ENCODE results near the gene CHN1.

Gene CHN1

GRCh38 chr2:175039031-175039430, 33.9 kb upstream of the CHN1 start:
- no peak overlapping the region for H2BK5ac ChIP-seq (ENCODE audit: low read length)
- no peak overlapping the region for H2BK15ac ChIP-seq (replicated peaks; ENCODE audit: low read depth)
- H3K4me2 ChIP-seq (ENCODE audit: low read length), result no peak overlapping the region
- H3K56ac ChIP-seq (ENCODE audit: low read length), result no peak overlapping the region
- H3K4me3 ChIP-seq (ENCODE audit: low read length), result no peak overlapping the region
- no peaks in the 10 kb centered on the region for H3K79me1 ChIP-seq (ENCODE audit: low read length)
- H4K5ac ChIP-seq (ENCODE audit: low read length), result no peak overlapping the region
- no peak overlapping the region for H3K4ac ChIP-seq (ENCODE audit: low read depth, low read length)
- no peaks in the 10 kb centered on the region for H3K27me3 ChIP-seq (ENCODE audit: insufficient read depth, low read length, poor library complexity)
- no peak overlapping the region for H2BK120ac ChIP-seq (ENCODE audit: low read depth, low read length)
- no peaks in the 10 kb centered on the region for H3K36me3 ChIP-seq (ENCODE audit: control insufficient read depth, insufficient read depth, low read length)
- H3K18ac ChIP-seq (ENCODE audit: low read length), result no peak overlapping the region
- DNase-seq, result no peak
- no peak overlapping the region for H4K8ac ChIP-seq (ENCODE audit: low read depth, low read length)
- no CpG with 5 or more reads among the region's 5 CpGs for WGBS (ENCODE audit: extremely low coverage, insufficient coverage, low lambda C conversion rate)
- no peak overlapping the region for H2AK5ac ChIP-seq (ENCODE audit: low read length)
- no peak overlapping the region for H3K9ac ChIP-seq (ENCODE audit: low read length)
- H3K27ac ChIP-seq (ENCODE audit: low read depth, low read length), result no peak overlapping the region
- H3K4me1 ChIP-seq (ENCODE audit: control insufficient read depth, low read depth, low read length), result no peaks in the 10 kb centered on the region
- no peak overlapping the region for H3K23ac ChIP-seq (ENCODE audit: low read length)
- no peaks in the 10 kb centered on the region for H3K79me2 ChIP-seq (ENCODE audit: control insufficient read depth, insufficient read depth, low read length)

GRCh38 chr2:175037941-175038340, 32.8 kb upstream of the CHN1 start:
- Histone ChIP-seq H3K4me2 (ENCODE audit: low read length) (no peak overlapping the region), H4K5ac (ENCODE audit: low read length) (no peak overlapping the region), H3K9ac (ENCODE audit: low read length) (no peak overlapping the region), H3K27me3 (ENCODE audit: insufficient read depth, low read length, poor library complexity) (no peaks in the 10 kb centered on the region), H3K79me1 (ENCODE audit: low read length) (no peaks in the 10 kb centered on the region), H3K4me3 (ENCODE audit: low read length) (no peak overlapping the region), H3K4me1 (ENCODE audit: control insufficient read depth, low read depth, low read length) (no peaks in the 10 kb centered on the region), H4K8ac (ENCODE audit: low read depth, low read length) (no peak overlapping the region), H2BK15ac (replicated peaks; ENCODE audit: low read depth) (no peak overlapping the region), H3K79me2 (ENCODE audit: control insufficient read depth, insufficient read depth, low read length) (no peaks in the 10 kb centered on the region), H2BK120ac (ENCODE audit: low read depth, low read length) (no peak overlapping the region), H3K36me3 (ENCODE audit: control insufficient read depth, insufficient read depth, low read length) (no peaks in the 10 kb centered on the region), H3K4ac (ENCODE audit: low read depth, low read length) (no peak overlapping the region), H3K56ac (ENCODE audit: low read length) (no peak overlapping the region), H2AK5ac (ENCODE audit: low read length) (no peak overlapping the region), H3K18ac (ENCODE audit: low read length) (peak overlapping the region; percentile 28), H3K23ac (ENCODE audit: low read length) (no peak overlapping the region), H3K27ac (ENCODE audit: low read depth, low read length) (no peak overlapping the region), H2BK5ac (ENCODE audit: low read length) (no peak overlapping the region)
- no peak for DNase-seq
- no CpG with 5 or more reads among the region's 2 CpGs for WGBS (ENCODE audit: extremely low coverage, insufficient coverage, low lambda C conversion rate)

GRCh38 chr2:175036582-175037018, 31.4 kb upstream of the CHN1 start:
- Histone ChIP-seq H3K36me3 (ENCODE audit: control insufficient read depth, insufficient read depth, low read length) (no peaks in the 10 kb centered on the region), H3K4me3 (ENCODE audit: low read length) (no peak overlapping the region), H2BK5ac (ENCODE audit: low read length) (no peak overlapping the region), H2AK5ac (ENCODE audit: low read length) (no peak overlapping the region), H3K9ac (ENCODE audit: low read length) (no peak overlapping the region), H2BK120ac (ENCODE audit: low read depth, low read length) (no peak overlapping the region), H2BK15ac (replicated peaks; ENCODE audit: low read depth) (no peak overlapping the region), H3K4me2 (ENCODE audit: low read length) (no peak overlapping the region), H3K4ac (ENCODE audit: low read depth, low read length) (no peak overlapping the region), H3K56ac (ENCODE audit: low read length) (no peak overlapping the region), H3K23ac (ENCODE audit: low read length) (no peak overlapping the region), H3K79me1 (ENCODE audit: low read length) (no peaks in the 10 kb centered on the region), H3K79me2 (ENCODE audit: control insufficient read depth, insufficient read depth, low read length) (no peaks in the 10 kb centered on the region), H3K18ac (ENCODE audit: low read length) (no peak overlapping the region), H4K8ac (ENCODE audit: low read depth, low read length) (no peak overlapping the region), H3K27ac (ENCODE audit: low read depth, low read length) (no peak overlapping the region), H3K4me1 (ENCODE audit: control insufficient read depth, low read depth, low read length) (no peaks in the 10 kb centered on the region), H3K27me3 (ENCODE audit: insufficient read depth, low read length, poor library complexity) (no peaks in the 10 kb centered on the region), H4K5ac (ENCODE audit: low read length) (no peak overlapping the region)
- DNase-seq, result peak; percentile 37
- WGBS (ENCODE audit: extremely low coverage, insufficient coverage, low lambda C conversion rate), result no CpG with 5 or more reads among the region's 5 CpGs

- no peak overlapping the region for H2BK15ac ChIP-seq (replicated peaks; ENCODE audit: low read depth)
- no peak overlapping the region for H2BK120ac ChIP-seq (ENCODE audit: low read depth, low read length)
- no peak overlapping the region for H2AK5ac ChIP-seq (ENCODE audit: low read length)
- no peak for DNase-seq
- H3K56ac ChIP-seq (ENCODE audit: low read length), result no peak overlapping the region
- H3K18ac ChIP-seq (ENCODE audit: low read length), result no peak overlapping the region
- no peak overlapping the region for H3K23ac ChIP-seq (ENCODE audit: low read length)
- no peak overlapping the region for H3K4me3 ChIP-seq (ENCODE audit: low read length)
- H3K27ac ChIP-seq (ENCODE audit: low read depth, low read length), result no peak overlapping the region
- WGBS (ENCODE audit: extremely low coverage, insufficient coverage, low lambda C conversion rate), result no CpG with 5 or more reads among the region's 3 CpGs
- no peak overlapping the region for H3K9ac ChIP-seq (ENCODE audit: low read length)
- no peak overlapping the region for H4K8ac ChIP-seq (ENCODE audit: low read depth, low read length)
- H3K79me1 ChIP-seq (ENCODE audit: low read length), result no peaks in the 10 kb centered on the region
- no peak overlapping the region for H4K5ac ChIP-seq (ENCODE audit: low read length)
- no peaks in the 10 kb centered on the region for H3K27me3 ChIP-seq (ENCODE audit: insufficient read depth, low read length, poor library complexity)
- no peak overlapping the region for H3K4ac ChIP-seq (ENCODE audit: low read depth, low read length)
- H3K36me3 ChIP-seq (ENCODE audit: control insufficient read depth, insufficient read depth, low read length), result no peaks in the 10 kb centered on the region
- no peaks in the 10 kb centered on the region for H3K79me2 ChIP-seq (ENCODE audit: control insufficient read depth, insufficient read depth, low read length)
- H2BK5ac ChIP-seq (ENCODE audit: low read length), result no peak overlapping the region
- H3K4me1 ChIP-seq (ENCODE audit: control insufficient read depth, low read depth, low read length), result no peaks in the 10 kb centered on the region
- H3K4me2 ChIP-seq (ENCODE audit: low read length), result no peak overlapping the region
These were observed 30.6 kb upstream of the CHN1 start for GRCh38 chr2:175035806-175036205.

GRCh38 chr2:175034716-175035115, 29.5 kb upstream of the CHN1 start:
- Histone ChIP-seq H2BK5ac (ENCODE audit: low read length) (no peak overlapping the region), H3K36me3 (ENCODE audit: control insufficient read depth, insufficient read depth, low read length) (no peaks in the 10 kb centered on the region), H3K27ac (ENCODE audit: low read depth, low read length) (no peak overlapping the region), H3K4me3 (ENCODE audit: low read length) (no peak overlapping the region), H3K4me1 (ENCODE audit: control insufficient read depth, low read depth, low read length) (no peaks in the 10 kb centered on the region), H2BK15ac (replicated peaks; ENCODE audit: low read depth) (no peak overlapping the region), H2AK5ac (ENCODE audit: low read length) (no peak overlapping the region), H3K4ac (ENCODE audit: low read depth, low read length) (no peak overlapping the region), H3K79me1 (ENCODE audit: low read length) (no peaks in the 10 kb centered on the region), H3K4me2 (ENCODE audit: low read length) (no peak overlapping the region), H3K27me3 (ENCODE audit: insufficient read depth, low read length, poor library complexity) (no peaks in the 10 kb centered on the region), H3K9ac (ENCODE audit: low read length) (no peak overlapping the region), H2BK120ac (ENCODE audit: low read depth, low read length) (no peak overlapping the region), H3K23ac (ENCODE audit: low read length) (no peak overlapping the region), H3K56ac (ENCODE audit: low read length) (no peak overlapping the region), H3K18ac (ENCODE audit: low read length) (no peak overlapping the region), H3K79me2 (ENCODE audit: control insufficient read depth, insufficient read depth, low read length) (no peaks in the 10 kb centered on the region), H4K8ac (ENCODE audit: low read depth, low read length) (no peak overlapping the region), H4K5ac (ENCODE audit: low read length) (no peak overlapping the region)
- WGBS (ENCODE audit: extremely low coverage, insufficient coverage, low lambda C conversion rate), result no CpG with 5 or more reads among the region's 3 CpGs
- DNase-seq, result no peak
